Liver (tissue), 9 donors: ENCODE results near the gene RARB. TPM values are rescaled to one million over a fixed set of nuclear protein-coding genes. Genes with fewer than 3 reads are reported as not detected.

ENCODE experiments used
- DNase-seq: peaks from one replicate; pipeline ENCODE4 v3.0.0-alpha.2; 2017; ENCODE audit warnings: low spot score
- H3K27ac ChIP-seq, 2 donors: one replicate each; pipeline ENCODE4 v1.7.0; 2013; ENCODE audit warnings: inconsistent platforms in 2 of 2, low read length in 2 of 2, control low read depth in 1 of 2, low read depth in 1 of 2, mild to moderate bottlenecking in 1 of 2
- H3K27me3 ChIP-seq, 4 donors: one replicate each; pipeline versions ENCODE4 v1.6.1 to v1.7.0; 2013; ENCODE audit warnings: low read length in 3 of 4, inconsistent platforms in 1 of 4, mild to moderate bottlenecking in 1 of 4, moderate library complexity in 1 of 4; ENCODE audit not compliant: control insufficient read depth in 4 of 4, insufficient read depth in 4 of 4
- H3K36me3 ChIP-seq, 4 donors: one replicate each; pipeline versions ENCODE4 v1.6.1 to v1.7.0; 2013; ENCODE audit warnings: low read length in 3 of 4, mild to moderate bottlenecking in 3 of 4, low read depth in 1 of 4, moderate library complexity in 1 of 4; ENCODE audit not compliant: control insufficient read depth in 4 of 4, insufficient read depth in 3 of 4
- H3K4me1 ChIP-seq, 4 donors: one replicate each; pipeline versions ENCODE4 v1.6.1 to v1.7.0; 2013; ENCODE audit warnings: low read length in 3 of 4, mild to moderate bottlenecking in 3 of 4, moderate library complexity in 1 of 4; ENCODE audit not compliant: control insufficient read depth in 4 of 4, insufficient read depth in 4 of 4
- H3K4me3 ChIP-seq, 3 donors: one replicate each; pipeline versions ENCODE4 v1.6.1 to v1.7.0; 2013; ENCODE audit warnings: low read length in 3 of 3, control low read depth in 1 of 3, low read depth in 1 of 3, mild to moderate bottlenecking in 1 of 3
- H3K9ac ChIP-seq, 2 donors: one replicate each; pipeline ENCODE4 v1.7.0; 2013; ENCODE audit warnings: low read length in 2 of 2, mild to moderate bottlenecking in 2 of 2, moderate library complexity in 2 of 2, control low read depth in 1 of 2, low read depth in 1 of 2
- H3K9me3 ChIP-seq, 4 donors: one replicate each; pipeline versions ENCODE4 v1.6.1 to v1.7.0; 2013; ENCODE audit warnings: low read length in 3 of 4; ENCODE audit not compliant: control insufficient read depth in 4 of 4
- EGR1 ChIP-seq, 2 donors: IDR thresholded peaks; 2 replicates each; pipeline ENCODE4 v1.6.1; 2016 to 2018; ENCODE audit warnings: antibody characterized with exemption in 2 of 2, low read depth in 2 of 2
- FOXA1 ChIP-seq: IDR thresholded peaks from 2 replicates; pipeline ENCODE4 v1.6.1; 2016; ENCODE audit warnings: antibody characterized with exemption
- FOXA2 ChIP-seq: IDR thresholded peaks from 2 replicates; pipeline ENCODE4 v1.6.1; 2016; ENCODE audit warnings: antibody characterized with exemption
- GABPA ChIP-seq, 2 donors: IDR thresholded peaks in 1 of 2; conservative IDR thresholded peaks in 1 of 2; 2 replicates each; pipeline ENCODE4 v1.6.1; 2016; ENCODE audit warnings: antibody characterized with exemption in 2 of 2, mild to moderate bottlenecking in 1 of 2, moderate library complexity in 1 of 2
- HNF4A ChIP-seq, 2 donors: conservative IDR thresholded peaks; 2 replicates each; pipeline ENCODE4 v1.6.1; 2016; ENCODE audit warnings: antibody characterized with exemption in 2 of 2, mild to moderate bottlenecking in 2 of 2
- HNF4G ChIP-seq: IDR thresholded peaks from 2 replicates; pipeline ENCODE4 v1.6.1; 2016; ENCODE audit warnings: antibody characterized with exemption
- JUND ChIP-seq, 2 donors: IDR thresholded peaks; 2 replicates each; pipeline ENCODE4 v1.6.1; 2016; ENCODE audit warnings: antibody characterized with exemption in 2 of 2
- MAX ChIP-seq: IDR thresholded peaks from 2 replicates; pipeline ENCODE4 v1.6.1; 2016; ENCODE audit warnings: antibody characterized with exemption
- NR2F2 ChIP-seq: IDR thresholded peaks from 2 replicates; pipeline ENCODE4 v1.6.1; 2016; ENCODE audit warnings: antibody characterized with exemption
- RAD21 ChIP-seq, 2 donors: IDR thresholded peaks; 2 replicates each; pipeline ENCODE4 v1.6.1; 2016; ENCODE audit warnings: antibody characterized with exemption in 2 of 2, mild to moderate bottlenecking in 2 of 2
- RXRA ChIP-seq, 2 donors: IDR thresholded peaks; 2 replicates each; pipeline ENCODE4 v1.6.1; 2017 to 2018; ENCODE audit warnings: antibody characterized with exemption in 2 of 2, mild to moderate bottlenecking in 1 of 2
- SP1 ChIP-seq: IDR thresholded peaks from 2 replicates; pipeline ENCODE4 v1.6.1; 2018; ENCODE audit warnings: antibody characterized with exemption, mild to moderate bottlenecking
- YY1 ChIP-seq: IDR thresholded peaks from 2 replicates; pipeline ENCODE4 v1.6.1; 2016; ENCODE audit warnings: antibody characterized with exemption, mild to moderate bottlenecking
- WGBS: extraction: QIAGEN DNeasy Blood & Tissue Kit; methylation state at CpG from one replicate; pipeline ENCODE4 v1.1.7; 2013; 5-methylcytosine and 5-hydroxymethylcytosine counted together
- polyA plus RNA-seq, 2 donors: library from polyadenylated mRNA; stranded (reverse) in 1 of 2; unstranded in 1 of 2; fragments of 200-250 nt in 1 of 2; fragments of >200 nt in 1 of 2; fragmentation: Nextera tagmentation in 1 of 2; extraction: Ambion mirVana in 1 of 2; gene quantifications; one replicate each; pipeline versions ENCODE4 v1.2.1 to v1.2.3, GENCODE V29; 2013 to 2015
- total RNA-seq, 2 donors: library from RNA; depleted of rRNA; stranded (reverse); fragments of >200 nt; gene quantifications; one replicate each; pipeline ENCODE4 v1.2.3, GENCODE V29; 2014
- TF ChIP-seq, protein P1 (sequence below): IDR thresholded peaks from 2 replicates; pipeline ENCODE4 v1.6.1; 2016; ENCODE audit warnings: antibody characterized with exemption
- TF ChIP-seq, protein P2 (sequence below): IDR thresholded peaks from 2 replicates; pipeline ENCODE4 v1.6.1; 2016; ENCODE audit warnings: antibody characterized with exemption
- TF ChIP-seq, protein P3 (sequence below): fragments of 150-350 bp; IDR thresholded peaks from 2 replicates; pipeline ENCODE4 v1.5.1; 2017; ENCODE audit warnings: improper control_type of control experiment, low read depth, low read length; ENCODE audit not compliant: missing input control
- donor health status: healthy.
- donor health status: healthy.
- donor health status: healthy.
- donor health status: healthy.
- donor health status: healthy.

Gene RARB
- total and polyA plus RNA-seq, 4 donors, result 2.1 to 3.3 (median 2.3) TPM

GRCh38 chr3:25571285-25571684 lies 143.2 kb downstream of the RARB start:
- no peaks in the 10 kb centered on the region for H3K9me3 ChIP-seq
- H3K9ac ChIP-seq, result no peak overlapping the region
- no peaks in the 10 kb centered on the region for H3K4me1 ChIP-seq
- DNase-seq, result no peak
- WGBS, result 93% methylated on average over 6 of the region's 6 CpGs
- H3K27ac ChIP-seq, result no peak overlapping the region
- no peaks in the 10 kb centered on the region for H3K27me3 ChIP-seq
- no peak overlapping the region for H3K4me3 ChIP-seq
- H3K36me3 ChIP-seq, result peaks cover 0 to 3% (median 0%) of the 10 kb centered on the region in 4 donors
- TF ChIP-seq YY1 (no peak), NR2F2 (no peak)
- TF ChIP-seq, protein P1, sequence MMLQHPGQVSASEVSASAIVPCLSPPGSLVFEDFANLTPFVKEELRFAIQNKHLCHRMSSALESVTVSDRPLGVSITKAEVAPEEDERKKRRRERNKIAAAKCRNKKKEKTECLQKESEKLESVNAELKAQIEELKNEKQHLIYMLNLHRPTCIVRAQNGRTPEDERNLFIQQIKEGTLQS, result no peak

- no peak overlapping the region for H3K4me3 ChIP-seq
- no peak overlapping the region for H3K9ac ChIP-seq
- no peak overlapping the region for H3K27ac ChIP-seq
- H3K27me3 ChIP-seq, result no peaks in the 10 kb centered on the region
- 98% methylated on average over 3 of the region's 3 CpGs for WGBS
- H3K9me3 ChIP-seq, result no peaks in the 10 kb centered on the region
- peaks cover 0 to 3% (median 0%) of the 10 kb centered on the region in 4 donors for H3K36me3 ChIP-seq
- DNase-seq, result no peak
- H3K4me1 ChIP-seq, result no peaks in the 10 kb centered on the region
- TF ChIP-seq RXRA (IDR thresholded peaks at IDR 0.05), result no peak
- TF ChIP-seq RAD21 (IDR thresholded peaks at IDR 0.05), result no peak
- no peak for TF ChIP-seq FOXA1
- TF ChIP-seq, protein P1, result no peak
- no peak for TF ChIP-seq EGR1 (IDR thresholded peaks at IDR 0.05; ENCODE audit: low read depth in 2 of 2)
- TF ChIP-seq HNF4A (conservative IDR thresholded peaks at IDR 0.05), result no peak
- no peak for TF ChIP-seq MAX
- TF ChIP-seq, protein P2, sequence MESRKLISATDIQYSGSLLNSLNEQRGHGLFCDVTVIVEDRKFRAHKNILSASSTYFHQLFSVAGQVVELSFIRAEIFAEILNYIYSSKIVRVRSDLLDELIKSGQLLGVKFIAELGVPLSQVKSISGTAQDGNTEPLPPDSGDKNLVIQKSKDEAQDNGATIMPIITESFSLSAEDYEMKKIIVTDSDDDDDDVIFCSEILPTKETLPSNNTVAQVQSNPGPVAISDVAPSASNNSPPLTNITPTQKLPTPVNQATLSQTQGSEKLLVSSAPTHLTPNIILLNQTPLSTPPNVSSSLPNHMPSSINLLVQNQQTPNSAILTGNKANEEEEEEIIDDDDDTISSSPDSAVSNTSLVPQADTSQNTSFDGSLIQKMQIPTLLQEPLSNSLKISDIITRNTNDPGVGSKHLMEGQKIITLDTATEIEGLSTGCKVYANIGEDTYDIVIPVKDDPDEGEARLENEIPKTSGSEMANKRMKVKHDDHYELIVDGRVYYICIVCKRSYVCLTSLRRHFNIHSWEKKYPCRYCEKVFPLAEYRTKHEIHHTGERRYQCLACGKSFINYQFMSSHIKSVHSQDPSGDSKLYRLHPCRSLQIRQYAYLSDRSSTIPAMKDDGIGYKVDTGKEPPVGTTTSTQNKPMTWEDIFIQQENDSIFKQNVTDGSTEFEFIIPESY, result no peak
- no peak for TF ChIP-seq GABPA (IDR thresholded peaks at IDR 0.05 in 1 of 2, conservative IDR thresholded peaks at IDR 0.05 in 1 of 2)
- no peak for TF ChIP-seq SP1
- TF ChIP-seq HNF4G, result no peak
- TF ChIP-seq FOXA2, result no peak
- no peak for TF ChIP-seq JUND (IDR thresholded peaks at IDR 0.05)
- TF ChIP-seq, protein P3, sequence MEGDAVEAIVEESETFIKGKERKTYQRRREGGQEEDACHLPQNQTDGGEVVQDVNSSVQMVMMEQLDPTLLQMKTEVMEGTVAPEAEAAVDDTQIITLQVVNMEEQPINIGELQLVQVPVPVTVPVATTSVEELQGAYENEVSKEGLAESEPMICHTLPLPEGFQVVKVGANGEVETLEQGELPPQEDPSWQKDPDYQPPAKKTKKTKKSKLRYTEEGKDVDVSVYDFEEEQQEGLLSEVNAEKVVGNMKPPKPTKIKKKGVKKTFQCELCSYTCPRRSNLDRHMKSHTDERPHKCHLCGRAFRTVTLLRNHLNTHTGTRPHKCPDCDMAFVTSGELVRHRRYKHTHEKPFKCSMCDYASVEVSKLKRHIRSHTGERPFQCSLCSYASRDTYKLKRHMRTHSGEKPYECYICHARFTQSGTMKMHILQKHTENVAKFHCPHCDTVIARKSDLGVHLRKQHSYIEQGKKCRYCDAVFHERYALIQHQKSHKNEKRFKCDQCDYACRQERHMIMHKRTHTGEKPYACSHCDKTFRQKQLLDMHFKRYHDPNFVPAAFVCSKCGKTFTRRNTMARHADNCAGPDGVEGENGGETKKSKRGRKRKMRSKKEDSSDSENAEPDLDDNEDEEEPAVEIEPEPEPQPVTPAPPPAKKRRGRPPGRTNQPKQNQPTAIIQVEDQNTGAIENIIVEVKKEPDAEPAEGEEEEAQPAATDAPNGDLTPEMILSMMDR, result no peak
These were observed 144.3 kb downstream of the RARB start for GRCh38 chr3:25572336-25572735.
